Fibroblast of skin of back (primary cell): Measurements from ENCODE around the gene STARD4.

Experiments used
- DNase-seq: peaks from one replicate; pipeline ENCODE4 v3.0.0-alpha.2; 2013

The STARD4 gene

GRCh38 chr5:111469293-111469896 is 42.9 kb downstream of the STARD4 start:
- no peak for DNase-seq

- no peak for DNase-seq
Measured at GRCh38 chr5:111463311-111463710, 49.0 kb downstream of the STARD4 start.

GRCh38 chr5:111461934-111462333 is 50.4 kb downstream of the STARD4 start:
- no peak for DNase-seq

GRCh38 chr5:111461255-111461671 is 51.1 kb downstream of the STARD4 start:
- DNase-seq: peak; percentile 44

GRCh38 chr5:111454776-111455175 is 57.6 kb downstream of the STARD4 start:
- DNase-seq: no peak

GRCh38 chr5:111454198-111454622 is 58.1 kb downstream of the STARD4 start:
- peak; percentile 33 for DNase-seq

- peak; percentile 74 for DNase-seq
Measured at GRCh38 chr5:111453747-111454146, 58.6 kb downstream of the STARD4 start.

- peak; percentile 69 for DNase-seq
Measured at GRCh38 chr5:111453295-111453694, 59.0 kb downstream of the STARD4 start.

- no peak for DNase-seq
Measured at GRCh38 chr5:111447822-111448221, 64.5 kb downstream of the STARD4 start.

- DNase-seq: peak; percentile 31
Measured at GRCh38 chr5:111447099-111447498, 65.2 kb downstream of the STARD4 start.
